ENCODE results near the gene MTHFS.
"Not testable (repeated sequence)": the region's sequence is repeated elsewhere in the genome, so short reads cannot be mapped to it uniquely, and the experiment has no call there.

Gene MTHFS

GRCh38 chr15:79933231-79933630, 36.4 kb upstream of the MTHFS start:
- Histone ChIP-seq H3K36me3 (ENCODE audit: insufficient read depth, insufficient read length, low read length) (no peaks in the 10 kb centered on the region), H3K27me3 (ENCODE audit: insufficient read depth, insufficient read length) (no peaks in the 10 kb centered on the region), H3K9ac (ENCODE audit: insufficient read length, low read depth) (no peak overlapping the region), H3K9me3 (ENCODE audit: insufficient read depth, low read length) (no peaks in the 10 kb centered on the region), H3K4me1 (ENCODE audit: insufficient read depth, insufficient read length) (no peaks in the 10 kb centered on the region), H3K4me3 (ENCODE audit: insufficient read length, low read depth) (no peak overlapping the region)
- DNase-seq (ENCODE audit: low read depth, low spot score), result no peak
- TF ChIP-seq YY1 (IDR thresholded peaks at IDR 0.05; ENCODE audit: insufficient read depth, insufficient read length), result no peak
- no peak for TF ChIP-seq SUZ12 (IDR thresholded peaks at IDR 0.05; ENCODE audit: extremely low read depth, insufficient read depth, insufficient read length)
- no peak for TF ChIP-seq ZNF274 (IDR thresholded peaks at IDR 0.05; ENCODE audit: low read depth, low read length)

- Histone ChIP-seq H3K9me3 (ENCODE audit: insufficient read depth, low read length) (no peaks in the 10 kb centered on the region), H3K27me3 (ENCODE audit: insufficient read depth, insufficient read length) (no peaks in the 10 kb centered on the region), H3K4me1 (ENCODE audit: insufficient read depth, insufficient read length) (no peaks in the 10 kb centered on the region), H3K9ac (ENCODE audit: insufficient read length, low read depth) (no peak overlapping the region), H3K36me3 (ENCODE audit: insufficient read depth, insufficient read length, low read length) (no peaks in the 10 kb centered on the region), H3K4me3 (ENCODE audit: insufficient read length, low read depth) (no peak overlapping the region)
- DNase-seq (ENCODE audit: low read depth, low spot score), result no peak
- TF ChIP-seq ZNF274 (IDR thresholded peaks at IDR 0.05; ENCODE audit: low read depth, low read length) (no peak), YY1 (IDR thresholded peaks at IDR 0.05; ENCODE audit: insufficient read depth, insufficient read length) (no peak), SUZ12 (IDR thresholded peaks at IDR 0.05; ENCODE audit: extremely low read depth, insufficient read depth, insufficient read length) (no peak)
Observed at GRCh38 chr15:79932447-79932846, 35.6 kb upstream of the MTHFS start.

- peaks cover 8% of the 10 kb centered on the region; the same call in 1 of the 2 replicates for H3K9me3 ChIP-seq (ENCODE audit: insufficient read depth, low read length)
- DNase-seq (ENCODE audit: low read depth, low spot score), result no peak
- TF ChIP-seq YY1 (IDR thresholded peaks at IDR 0.05; ENCODE audit: insufficient read depth, insufficient read length), result no peak
- TF ChIP-seq ZNF274 (IDR thresholded peaks at IDR 0.05; ENCODE audit: low read depth, low read length), result no peak
- no peak for TF ChIP-seq SUZ12 (IDR thresholded peaks at IDR 0.05; ENCODE audit: extremely low read depth, insufficient read depth, insufficient read length)
- H3K4me1 ChIP-seq (ENCODE audit: insufficient read depth, insufficient read length), result no peaks in the 10 kb centered on the region
- H3K36me3 ChIP-seq (ENCODE audit: insufficient read depth, insufficient read length, low read length), result no peaks in the 10 kb centered on the region
- no peaks in the 10 kb centered on the region for H3K27me3 ChIP-seq (ENCODE audit: insufficient read depth, insufficient read length)
- no peak overlapping the region for H3K4me3 ChIP-seq (ENCODE audit: insufficient read length, low read depth)
- no peak overlapping the region for H3K9ac ChIP-seq (ENCODE audit: insufficient read length, low read depth)
Observed at GRCh38 chr15:79930516-79930915, 33.7 kb upstream of the MTHFS start.

GRCh38 chr15:79929412-79929811, 32.6 kb upstream of the MTHFS start:
- Histone ChIP-seq H3K4me3 (ENCODE audit: insufficient read length, low read depth) (no peak overlapping the region), H3K36me3 (ENCODE audit: insufficient read depth, insufficient read length, low read length) (no peaks in the 10 kb centered on the region), H3K4me1 (ENCODE audit: insufficient read depth, insufficient read length) (no peaks in the 10 kb centered on the region), H3K27me3 (ENCODE audit: insufficient read depth, insufficient read length) (no peaks in the 10 kb centered on the region), H3K9ac (ENCODE audit: insufficient read length, low read depth) (no peak overlapping the region), H3K9me3 (ENCODE audit: insufficient read depth, low read length) (peaks cover 13% of the 10 kb centered on the region; the same call in 1 of the 2 replicates)
- TF ChIP-seq YY1 (IDR thresholded peaks at IDR 0.05; ENCODE audit: insufficient read depth, insufficient read length) (no peak), ZNF274 (IDR thresholded peaks at IDR 0.05; ENCODE audit: low read depth, low read length) (no peak)
- no peak for DNase-seq (ENCODE audit: low read depth, low spot score)

GRCh38 chr15:79926116-79926515, 29.3 kb upstream of the MTHFS start:
- H3K9ac ChIP-seq (ENCODE audit: insufficient read length, low read depth); H3K4me1 ChIP-seq (ENCODE audit: insufficient read depth, insufficient read length); H3K36me3 ChIP-seq (ENCODE audit: insufficient read depth, insufficient read length, low read length); H3K27me3 ChIP-seq (ENCODE audit: insufficient read depth, insufficient read length); H3K4me3 ChIP-seq (ENCODE audit: insufficient read length, low read depth); DNase-seq (ENCODE audit: low read depth, low spot score): not testable (repeated sequence)
- H3K9me3 ChIP-seq (ENCODE audit: insufficient read depth, low read length), result peaks cover 25% of the 10 kb centered on the region

GRCh38 chr15:79924379-79924778, 27.6 kb upstream of the MTHFS start:
- TF ChIP-seq ZNF274 (IDR thresholded peaks at IDR 0.05; ENCODE audit: low read depth, low read length) (no peak), SUZ12 (IDR thresholded peaks at IDR 0.05; ENCODE audit: extremely low read depth, insufficient read depth, insufficient read length) (no peak), YY1 (IDR thresholded peaks at IDR 0.05; ENCODE audit: insufficient read depth, insufficient read length) (no peak)
- Histone ChIP-seq H3K36me3 (ENCODE audit: insufficient read depth, insufficient read length, low read length) (peaks cover 23% of the 10 kb centered on the region), H3K9me3 (ENCODE audit: insufficient read depth, low read length) (peaks cover 43% of the 10 kb centered on the region), H3K4me1 (ENCODE audit: insufficient read depth, insufficient read length) (no peaks in the 10 kb centered on the region), H3K4me3 (ENCODE audit: insufficient read length, low read depth) (peak overlapping the region; percentile 46), H3K9ac (ENCODE audit: insufficient read length, low read depth) (peak overlapping the region; percentile 32), H3K27me3 (ENCODE audit: insufficient read depth, insufficient read length) (no peaks in the 10 kb centered on the region)
- DNase-seq (ENCODE audit: low read depth, low spot score), result no peak

GRCh38 chr15:79923515-79924169, 26.8 kb upstream of the MTHFS start:
- peak; percentile 42 for TF ChIP-seq YY1 (IDR thresholded peaks at IDR 0.05; ENCODE audit: insufficient read depth, insufficient read length)
- TF ChIP-seq ZNF274 (IDR thresholded peaks at IDR 0.05; ENCODE audit: low read depth, low read length), result no peak
- peak overlapping the region; percentile 98 for H3K4me3 ChIP-seq (ENCODE audit: insufficient read length, low read depth)
- H3K27me3 ChIP-seq (ENCODE audit: insufficient read depth, insufficient read length), result no peaks in the 10 kb centered on the region
- peaks cover 50% of the 10 kb centered on the region for H3K9me3 ChIP-seq (ENCODE audit: insufficient read depth, low read length)
- peaks cover 30% of the 10 kb centered on the region for H3K36me3 ChIP-seq (ENCODE audit: insufficient read depth, insufficient read length, low read length)
- H3K9ac ChIP-seq (ENCODE audit: insufficient read length, low read depth), result peak overlapping the region; percentile 99
- no peaks in the 10 kb centered on the region for H3K4me1 ChIP-seq (ENCODE audit: insufficient read depth, insufficient read length)
- peak; percentile 98 for DNase-seq (ENCODE audit: low read depth, low spot score)
